Ascending aorta (tissue), 2 donors: Measurements from ENCODE around the gene WIF1. TPM values are rescaled to one million over a fixed set of nuclear protein-coding genes. Genes with fewer than 3 reads are reported as not detected.

ENCODE experiments used
- DNase-seq, 2 donors: peaks; one replicate each; pipeline ENCODE4 v3.0.0-alpha.2; 2019; ENCODE audit warnings: low spot score in 2 of 2
- H3K27ac ChIP-seq, 2 donors: fragments of 200-600 bp; sonication (generic); one replicate each; pipeline ENCODE4 v1.5.1; 2016 to 2017; ENCODE audit warnings: mild to moderate bottlenecking in 1 of 2
- H3K27me3 ChIP-seq: fragments of 200-600 bp; sonication (generic); one replicate; pipeline ENCODE4 v1.5.1; 2017
- H3K36me3 ChIP-seq, 2 donors: fragments of 200-600 bp; sonication (generic); one replicate each; pipeline ENCODE4 v1.5.1; 2016
- H3K4me1 ChIP-seq, 2 donors: fragments of 200-600 bp; sonication (generic); one replicate each; pipeline ENCODE4 v1.5.1; 2016 to 2017; ENCODE audit warnings: mild to moderate bottlenecking in 1 of 2
- H3K4me3 ChIP-seq, 2 donors: fragments of 200-600 bp; sonication (generic); one replicate each; pipeline ENCODE4 v1.5.1; 2016 to 2017; ENCODE audit warnings: mild to moderate bottlenecking in 1 of 2
- H3K9me3 ChIP-seq, 2 donors: fragments of 200-600 bp; sonication (generic); one replicate each; pipeline ENCODE4 v1.5.1; 2016
- intact Hi-C: fragments of 100-400 bp; cut with DNase I; formaldehyde crosslinking; loops from one replicate; pipeline ENCODE4 v1.15.1; 2023
- total RNA-seq: library from RNA; depleted of rRNA; stranded (reverse); fragments of >200 nt; gene quantifications from one replicate; pipeline ENCODE4 v1.1.0, GENCODE V29; 2016
- TF ChIP-seq, protein P1 (sequence below), 3 experiments: fragments of 200-600 bp in 2 of 3; fragments of 450-650 bp in 1 of 3; sonication (generic) in 2 of 3; IDR thresholded peaks; one replicate each; pipeline ENCODE4 v1.5.1; 2016 to 2019; ENCODE audit warnings: antibody characterized with exemption in 3 of 3, mild to moderate bottlenecking in 1 of 3, moderate library complexity in 1 of 3

WIF1 gene
- total RNA-seq, 1 donor from 2014 or later: not detected

DNA sequence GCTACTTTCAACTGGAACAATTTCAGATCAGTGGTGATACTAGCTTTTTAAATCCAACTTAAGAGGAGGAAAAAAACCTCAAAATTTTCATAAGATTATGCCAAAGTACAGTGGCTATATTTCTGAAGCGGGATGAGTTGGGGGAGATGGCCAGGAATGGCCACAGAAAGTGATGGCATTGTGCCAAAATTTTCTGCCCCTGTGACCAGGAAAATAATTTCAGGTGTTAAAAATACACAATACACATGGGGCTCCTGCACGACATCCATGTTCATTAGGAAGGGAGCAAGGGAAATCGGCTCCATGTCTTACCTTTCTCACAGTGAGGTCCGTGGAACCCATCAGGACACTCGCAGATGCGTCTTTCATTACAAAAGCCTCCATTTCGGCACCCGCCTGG, 53.7 kb downstream of the WIF1 start:
- intact Hi-C loops: no loop called here
- TF ChIP-seq, protein P1, sequence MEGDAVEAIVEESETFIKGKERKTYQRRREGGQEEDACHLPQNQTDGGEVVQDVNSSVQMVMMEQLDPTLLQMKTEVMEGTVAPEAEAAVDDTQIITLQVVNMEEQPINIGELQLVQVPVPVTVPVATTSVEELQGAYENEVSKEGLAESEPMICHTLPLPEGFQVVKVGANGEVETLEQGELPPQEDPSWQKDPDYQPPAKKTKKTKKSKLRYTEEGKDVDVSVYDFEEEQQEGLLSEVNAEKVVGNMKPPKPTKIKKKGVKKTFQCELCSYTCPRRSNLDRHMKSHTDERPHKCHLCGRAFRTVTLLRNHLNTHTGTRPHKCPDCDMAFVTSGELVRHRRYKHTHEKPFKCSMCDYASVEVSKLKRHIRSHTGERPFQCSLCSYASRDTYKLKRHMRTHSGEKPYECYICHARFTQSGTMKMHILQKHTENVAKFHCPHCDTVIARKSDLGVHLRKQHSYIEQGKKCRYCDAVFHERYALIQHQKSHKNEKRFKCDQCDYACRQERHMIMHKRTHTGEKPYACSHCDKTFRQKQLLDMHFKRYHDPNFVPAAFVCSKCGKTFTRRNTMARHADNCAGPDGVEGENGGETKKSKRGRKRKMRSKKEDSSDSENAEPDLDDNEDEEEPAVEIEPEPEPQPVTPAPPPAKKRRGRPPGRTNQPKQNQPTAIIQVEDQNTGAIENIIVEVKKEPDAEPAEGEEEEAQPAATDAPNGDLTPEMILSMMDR (IDR thresholded peaks at IDR 0.05): no peak
- Histone ChIP-seq H3K4me3 (no peak overlapping the region), H3K4me1 (no peaks in the 10 kb centered on the region), H3K27ac (no peak overlapping the region), H3K36me3 (no peaks in the 10 kb centered on the region), H3K9me3 (no peaks in the 10 kb centered on the region), H3K27me3 (no peaks in the 10 kb centered on the region)
- no peak for DNase-seq

DNA sequence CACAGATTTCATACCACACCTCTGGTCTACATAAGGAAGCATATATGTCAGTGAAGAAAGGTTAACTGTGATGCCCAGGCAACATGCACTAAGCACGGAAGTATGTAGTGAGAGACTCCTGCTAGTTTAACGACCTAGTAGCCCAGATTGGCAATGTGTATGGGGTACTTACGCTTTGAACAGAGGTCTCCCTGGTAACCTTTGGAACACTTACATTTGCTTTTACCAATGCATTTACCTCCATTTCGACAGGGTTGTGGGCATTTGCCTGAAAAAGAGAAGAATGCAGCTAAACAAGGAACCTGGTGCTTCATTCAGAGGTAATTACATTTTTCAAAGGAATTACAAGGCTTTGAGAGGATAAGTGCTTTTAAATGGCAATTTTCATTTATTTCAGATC, 65.2 kb downstream of the WIF1 start:
- no peak for DNase-seq
- Histone ChIP-seq H3K4me3 (no peak overlapping the region), H3K36me3 (no peaks in the 10 kb centered on the region), H3K27me3 (no peaks in the 10 kb centered on the region), H3K4me1 (no peaks in the 10 kb centered on the region), H3K9me3 (no peaks in the 10 kb centered on the region), H3K27ac (no peak overlapping the region)
- TF ChIP-seq, protein P1 (IDR thresholded peaks at IDR 0.05): no peak
- intact Hi-C loops: no loop called here

DNA sequence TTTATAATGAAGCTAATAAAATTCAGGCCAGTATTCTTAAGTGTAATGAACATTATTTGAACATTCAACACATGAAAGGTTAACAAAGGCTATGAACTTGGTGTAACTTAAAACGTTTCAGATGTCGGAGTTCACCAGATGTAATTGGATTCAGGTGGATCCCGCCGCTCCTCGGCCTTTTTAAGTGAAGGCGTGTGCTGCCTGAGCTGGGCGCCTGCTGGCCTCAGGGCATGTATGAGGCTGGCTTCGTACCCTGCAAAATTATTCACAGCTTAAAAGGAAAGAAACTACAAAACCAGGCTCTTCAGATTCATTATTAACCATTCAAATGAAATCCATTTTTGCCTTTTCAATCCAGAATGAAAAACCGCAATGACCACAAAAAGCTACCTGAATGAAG, 69.9 kb downstream of the WIF1 start:
- Histone ChIP-seq H3K4me3 (no peak overlapping the region), H3K27me3 (no peaks in the 10 kb centered on the region), H3K9me3 (no peaks in the 10 kb centered on the region), H3K4me1 (no peaks in the 10 kb centered on the region), H3K36me3 (no peaks in the 10 kb centered on the region), H3K27ac (no peak overlapping the region)
- intact Hi-C loops: no loop called here
- TF ChIP-seq, protein P1 (IDR thresholded peaks at IDR 0.05): no peak
- no peak for DNase-seq

DNA sequence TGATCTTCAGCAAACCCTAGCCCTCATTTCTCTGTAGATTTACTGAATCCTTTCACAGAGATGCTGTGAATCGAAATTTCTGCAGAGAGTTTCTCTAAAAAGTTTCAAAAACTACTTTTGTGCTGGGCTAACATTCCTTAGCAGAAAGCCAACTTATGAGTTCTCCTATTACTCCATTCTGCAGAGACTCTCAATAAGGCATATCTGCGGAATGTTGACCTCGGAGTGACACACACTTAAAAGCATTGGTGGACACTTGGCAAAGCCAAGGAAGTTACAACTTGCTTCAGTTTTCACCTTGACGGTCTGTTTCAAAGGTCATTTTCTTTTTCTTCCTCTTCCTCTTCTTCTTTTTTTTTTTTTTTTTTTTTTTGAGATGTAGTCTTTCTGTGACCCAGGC, 75.8 kb downstream of the WIF1 start:
- Histone ChIP-seq H3K4me3 (no peak overlapping the region), H3K9me3 (no peaks in the 10 kb centered on the region), H3K27me3 (no peaks in the 10 kb centered on the region), H3K4me1 (no peaks in the 10 kb centered on the region), H3K36me3 (no peaks in the 10 kb centered on the region), H3K27ac (no peak overlapping the region)
- intact Hi-C loops: no loop called here
- no peak for DNase-seq
- TF ChIP-seq, protein P1 (IDR thresholded peaks at IDR 0.05): no peak

DNA sequence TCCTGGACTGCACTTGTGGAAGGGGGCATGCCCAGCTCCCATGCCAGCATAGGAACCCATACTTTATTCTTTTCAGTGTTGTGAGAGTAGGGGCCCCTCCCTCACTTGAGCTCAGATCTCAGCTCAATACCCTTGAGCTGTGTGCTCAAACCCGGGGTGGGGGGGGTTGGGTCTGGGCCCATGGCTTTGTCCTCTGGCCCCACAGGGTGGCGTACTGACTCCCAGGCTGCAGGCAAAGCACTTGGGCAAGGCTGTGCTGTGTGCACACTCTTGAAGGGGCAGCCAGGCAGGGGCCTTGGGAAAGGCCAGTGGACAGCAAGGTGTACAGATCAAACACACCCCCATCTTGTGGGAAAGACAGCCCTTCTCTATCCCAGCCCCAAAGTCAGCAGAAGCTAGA, 81.8 kb downstream of the WIF1 start:
- no peak overlapping the region for H3K27ac ChIP-seq
- no peak for DNase-seq
- no peaks in the 10 kb centered on the region for H3K4me1 ChIP-seq
- H3K9me3 ChIP-seq: peaks cover 0 to 6% of the 10 kb centered on the region in 2 donors
- intact Hi-C loops: no loop called here
- H3K36me3 ChIP-seq: no peaks in the 10 kb centered on the region
- H3K4me3 ChIP-seq: no peak overlapping the region
- H3K27me3 ChIP-seq: no peaks in the 10 kb centered on the region
- TF ChIP-seq, protein P1 (IDR thresholded peaks at IDR 0.05): no peak

DNA sequence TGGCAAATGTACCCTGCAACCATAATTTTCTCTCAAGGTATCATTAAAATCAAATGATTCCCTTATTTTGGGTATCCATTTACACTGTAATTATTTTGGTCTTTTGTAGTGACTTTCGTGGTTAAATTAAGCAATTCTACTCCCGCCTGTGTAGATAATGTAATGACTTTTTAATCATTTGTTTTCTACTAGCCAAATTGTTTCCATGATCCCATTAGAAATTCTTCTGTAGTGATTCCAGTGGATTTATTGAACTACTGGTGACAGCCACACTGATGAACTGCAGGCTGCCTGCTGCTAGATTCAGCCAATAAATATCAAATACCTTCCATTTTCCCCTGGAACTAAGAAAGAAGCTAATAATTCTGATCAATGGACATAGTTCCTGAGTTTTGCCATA, 96.0 kb downstream of the WIF1 start:
- TF ChIP-seq, protein P1 (IDR thresholded peaks at IDR 0.05): no peak
- no peak for DNase-seq

More for the DNA sequence above, 96.0 kb downstream of the WIF1 start:
- no peaks in the 10 kb centered on the region for H3K36me3 ChIP-seq
- H3K4me1 ChIP-seq: no peaks in the 10 kb centered on the region
- intact Hi-C loops: no loop called here
- H3K4me3 ChIP-seq: no peak overlapping the region
- no peaks in the 10 kb centered on the region for H3K9me3 ChIP-seq
- H3K27me3 ChIP-seq: no peaks in the 10 kb centered on the region
- H3K27ac ChIP-seq: no peak overlapping the region
